CD14-positive monocyte (primary cell): ENCODE data around the gene HK2. TPM values are rescaled to one million over a fixed set of nuclear protein-coding genes. Genes with fewer than 3 reads are reported as not detected.

Experiments
- DNase-seq, 3 donors: peaks; one replicate each; pipeline ENCODE4 v3.0.0-alpha.2; 2011 to 2022
- H2AFZ ChIP-seq: 2 replicates; pipeline ENCODE4 v1.6.0; 2012; ENCODE audit warnings: mild to moderate bottlenecking, low read depth, low read length, inconsistent platforms; ENCODE audit not compliant: insufficient read depth, poor library complexity, severe bottlenecking
- H3K27ac ChIP-seq, 2 donors: 1 replicate in 1 of 2; 2 replicates in 1 of 2; pipeline ENCODE4 v1.5.1; 2012 to 2013; ENCODE audit warnings: low read length in 2 of 2, control low read depth in 1 of 2, inconsistent platforms in 1 of 2, low read depth in 1 of 2, mild to moderate bottlenecking in 1 of 2
- H3K27me3 ChIP-seq, 2 donors: one replicate each; pipeline versions ENCODE4 v1.6.0 to v1.6.1; 2011 to 2013; ENCODE audit warnings: low read length in 2 of 2; ENCODE audit not compliant: control insufficient read depth in 2 of 2, insufficient read depth in 2 of 2
- H3K36me3 ChIP-seq, 2 donors: replicated peaks in 1 of 2; 1 replicate in 1 of 2; 2 replicates in 1 of 2; pipeline versions ENCODE4 v1.5.1 to v1.6.1; 2012 to 2013; ENCODE audit warnings: low read length in 2 of 2, control low read depth in 1 of 2, inconsistent platforms in 1 of 2, mild to moderate bottlenecking in 1 of 2; ENCODE audit not compliant: insufficient read depth in 2 of 2, control insufficient read depth in 1 of 2
- H3K4me1 ChIP-seq, 2 donors: 1 replicate in 1 of 2; 2 replicates in 1 of 2; pipeline versions ENCODE4 v1.5.1 to v1.6.1; 2012 to 2013; ENCODE audit warnings: low read length in 2 of 2, control low read depth in 1 of 2, inconsistent platforms in 1 of 2, mild to moderate bottlenecking in 1 of 2, moderate library complexity in 1 of 2; ENCODE audit not compliant: insufficient read depth in 2 of 2, control insufficient read depth in 1 of 2
- H3K4me2 ChIP-seq: replicated peaks from 2 replicates; pipeline ENCODE3; 2012; ENCODE audit warnings: low read length, moderate library complexity, mild to moderate bottlenecking; ENCODE audit not compliant: poor library complexity, severe bottlenecking; ENCODE audit errors: extremely low read depth
- H3K4me3 ChIP-seq, 3 experiments: fragments of 200-600 bp in 1 of 3; sonication (generic) in 1 of 3; replicated peaks in 1 of 3; 1 replicate in 2 of 3; 2 replicates in 1 of 3; pipeline ENCODE4 v1.5.1; 2011 to 2013; ENCODE audit warnings: low read length in 3 of 3, mild to moderate bottlenecking in 3 of 3, control low read depth in 2 of 3, low read depth in 2 of 3, inconsistent platforms in 1 of 3, moderate library complexity in 1 of 3
- H3K79me2 ChIP-seq: 2 replicates; pipeline ENCODE4 v1.6.0; 2012; ENCODE audit warnings: mild to moderate bottlenecking, control low read depth, inconsistent platforms, low read length, moderate library complexity; ENCODE audit not compliant: insufficient read depth
- H3K9ac ChIP-seq: 2 replicates; pipeline ENCODE4 v1.6.0; 2017; ENCODE audit warnings: low read length, mild to moderate bottlenecking; ENCODE audit not compliant: insufficient read depth, poor library complexity, severe bottlenecking
- H3K9me3 ChIP-seq, 2 donors: replicated peaks in 1 of 2; 1 replicate in 1 of 2; 2 replicates in 1 of 2; pipeline versions ENCODE4 v1.5.1 to v1.6.1; 2012 to 2013; ENCODE audit warnings: low read length in 2 of 2, control low read depth in 1 of 2; ENCODE audit not compliant: control insufficient read depth in 1 of 2, insufficient read depth in 1 of 2
- H4K20me1 ChIP-seq: 2 replicates; pipeline ENCODE4 v1.6.0; 2012; ENCODE audit warnings: mild to moderate bottlenecking, low read length, control low read depth, moderate library complexity; ENCODE audit not compliant: insufficient read depth
- H3K27ac Mint-ChIP-seq, 7 donors: one replicate each; pipeline ENCODE4 v1.8.0; 2020; ENCODE audit warnings: mild to moderate bottlenecking in 7 of 7, mixed read lengths in 7 of 7, moderate library complexity in 6 of 7, inconsistent platforms in 2 of 7
- H3K27me3 Mint-ChIP-seq, 3 donors: one replicate each; pipeline ENCODE4 v1.8.0; 2021 to 2022; ENCODE audit warnings: low read depth in 3 of 3, mild to moderate bottlenecking in 3 of 3, mixed read lengths in 3 of 3, moderate library complexity in 3 of 3, inconsistent platforms in 1 of 3
- H3K36me3 Mint-ChIP-seq, 2 donors: one replicate each; pipeline ENCODE4 v1.8.0; 2020; ENCODE audit warnings: mixed read lengths in 2 of 2, inconsistent platforms in 1 of 2, mild to moderate bottlenecking in 1 of 2
- H3K4me1 Mint-ChIP-seq: one replicate; pipeline ENCODE4 v1.8.0; 2020; ENCODE audit warnings: mild to moderate bottlenecking, mixed read lengths
- H3K4me3 Mint-ChIP-seq, 2 donors: one replicate each; pipeline ENCODE4 v1.8.0; 2020; ENCODE audit warnings: mild to moderate bottlenecking in 2 of 2, mixed read lengths in 2 of 2, moderate library complexity in 1 of 2
- H3K9me3 Mint-ChIP-seq, 7 donors: one replicate each; pipeline ENCODE4 v1.8.0; 2020 to 2022; ENCODE audit warnings: mixed read lengths in 7 of 7, mild to moderate bottlenecking in 6 of 7, moderate library complexity in 6 of 7, inconsistent platforms in 2 of 7
- CTCF ChIP-seq: fragments of 200-600 bp; IDR thresholded peaks from one replicate; pipeline ENCODE4 v1.8.0; 2022; ENCODE audit warnings: antibody characterized with exemption, mild to moderate bottlenecking
- WGBS: methylation state at CpG from one replicate; pipeline ENCODE4 v1.1.5; 2013; ENCODE audit warnings: missing lambda C conversion rate; ENCODE audit not compliant: insufficient coverage; 5-methylcytosine and 5-hydroxymethylcytosine counted together
- intact Hi-C, 2 donors: fragments of 100-400 bp; cut with micrococcal nuclease; formaldehyde crosslinking; loops; one replicate each; pipeline versions ENCODE4 v1.15.0 to v1.15.1; 2023
- polyA plus RNA-seq, 3 donors: library from polyadenylated mRNA; depleted of rRNA in 1 of 3; unstranded in 2 of 3; stranded (reverse) in 1 of 3; fragments of 300-500 nt in 2 of 3; fragments of >200 nt in 1 of 3; fragmentation: Illumina TruSeq in 2 of 3; gene quantifications; 1 replicate in 2 of 3; 2 replicates in 1 of 3; pipeline ENCODE4 v1.2.3, GENCODE V29; 2012 to 2021

HK2 gene
- polyA plus RNA-seq, 3 donors = 20.3 to 46.7 (median 29.8) TPM

- DNase-seq = no peak
- peak overlapping the region; percentile 16 for H3K4me2 ChIP-seq
- no peak for TF ChIP-seq CTCF
- H4K20me1 ChIP-seq = no peaks in the 10 kb centered on the region
- peaks cover 0 to 16% of the 10 kb centered on the region in 2 donors for H3K27me3 ChIP-seq
- peak overlapping the region in 1 of 2 donors; percentile 86 for H3K4me3 Mint-ChIP-seq
- H3K9me3 ChIP-seq = peaks cover 0 to 6% of the 10 kb centered on the region in 2 donors
- peak overlapping the region; percentile 1 for H3K9ac ChIP-seq
- no peaks in the 10 kb centered on the region for H3K36me3 ChIP-seq
- H3K4me3 ChIP-seq = no peak overlapping the region
- peaks cover 12% of the 10 kb centered on the region for H3K4me1 Mint-ChIP-seq
- H3K27me3 Mint-ChIP-seq = peaks cover 21 to 32% (median 31%) of the 10 kb centered on the region in 3 donors
- no peaks in the 10 kb centered on the region for H3K4me1 ChIP-seq
- peaks cover 8 to 21% (median 13%) of the 10 kb centered on the region in 7 donors for H3K9me3 Mint-ChIP-seq
- no peak overlapping the region for H3K27ac ChIP-seq
- peaks cover 4 to 9% of the 10 kb centered on the region in 2 donors for H3K36me3 Mint-ChIP-seq
- 36% methylated on average over 26 of the region's 31 CpGs for WGBS
- peak overlapping the region; percentile 50 for H2AFZ ChIP-seq
- H3K27ac Mint-ChIP-seq = no peak overlapping the region
- no peaks in the 10 kb centered on the region for H3K79me2 ChIP-seq
- intact Hi-C loops = no loop called here
These were observed 75.0 kb downstream of the HK2 start for GRCh38 chr2:74908748-74909444.

- Histone ChIP-seq H3K36me3 (no peaks in the 10 kb centered on the region), H4K20me1 (no peaks in the 10 kb centered on the region), H3K79me2 (no peaks in the 10 kb centered on the region), H3K4me1 (no peaks in the 10 kb centered on the region), H2AFZ (no peak overlapping the region), H3K9me3 (peaks cover 0 to 6% of the 10 kb centered on the region in 2 donors), H3K9ac (no peak overlapping the region), H3K4me3 (no peak overlapping the region), H3K27me3 (peaks cover 0 to 16% of the 10 kb centered on the region in 2 donors), H3K27ac (no peak overlapping the region), H3K4me2 (no peak overlapping the region)
- peaks cover 8 to 21% (median 13%) of the 10 kb centered on the region in 7 donors for H3K9me3 Mint-ChIP-seq
- peaks cover 23 to 34% (median 31%) of the 10 kb centered on the region in 3 donors for H3K27me3 Mint-ChIP-seq
- H3K4me3 Mint-ChIP-seq = no peak overlapping the region
- no peak for DNase-seq
- no CpG with 5 or more reads among the region's 1 CpG for WGBS
- no peak overlapping the region for H3K27ac Mint-ChIP-seq
- TF ChIP-seq CTCF = no peak
- H3K36me3 Mint-ChIP-seq = peaks cover 4 to 9% of the 10 kb centered on the region in 2 donors
- intact Hi-C loops = loop anchor here in 1 of 2 donors (10.0 kb wide), 1 partner anchor 695 kb away; no protein-coding TSS in a partner anchor
- peaks cover 12% of the 10 kb centered on the region for H3K4me1 Mint-ChIP-seq
These were observed 76.3 kb downstream of the HK2 start for GRCh38 chr2:74910245-74910644.
